Heart right ventricle (tissue), 16 donors: Measurements from ENCODE around the gene COBLL1. TPM values are rescaled to one million over a fixed set of nuclear protein-coding genes. Genes with fewer than 3 reads are reported as not detected.

Experiments used
- ATAC-seq, 8 donors: fragments of 200-7000 bp; cut with Tn5 transposase; one replicate each; pipeline ENCODE4 v1.9.1; 2020; ENCODE audit warnings: mild to moderate bottlenecking in 8 of 8, moderate library complexity in 8 of 8, moderate number of reproducible peaks in 1 of 8
- DNase-seq, 2 donors: peaks; one replicate each; pipeline ENCODE4 v3.0.0-alpha.2; 2020
- H3K27ac ChIP-seq, 10 donors: fragments of 200-600 bp; sonication (generic) in 2 of 10; one replicate each; pipeline versions ENCODE4 v1.5.0 to v1.8.0; 2020 to 2022; ENCODE audit warnings: mild to moderate bottlenecking in 3 of 10
- H3K27me3 ChIP-seq, 7 donors: fragments of 200-600 bp; one replicate each; pipeline ENCODE4 v1.8.0; 2021 to 2022; ENCODE audit warnings: mild to moderate bottlenecking in 2 of 7
- H3K36me3 ChIP-seq, 9 donors: fragments of 200-600 bp; sonication (generic) in 1 of 9; one replicate each; pipeline versions ENCODE4 v1.5.0 to v1.8.0; 2020 to 2022; ENCODE audit warnings: mild to moderate bottlenecking in 2 of 9
- H3K4me1 ChIP-seq, 9 donors: fragments of 200-600 bp; sonication (generic) in 1 of 9; one replicate each; pipeline versions ENCODE4 v1.5.0 to v1.8.0; 2020 to 2022; ENCODE audit warnings: mild to moderate bottlenecking in 4 of 9
- H3K4me3 ChIP-seq, 10 donors: fragments of 200-600 bp; sonication (generic) in 2 of 10; one replicate each; pipeline versions ENCODE4 v1.5.0 to v1.8.0; 2020 to 2022; ENCODE audit warnings: mild to moderate bottlenecking in 7 of 10, moderate library complexity in 2 of 10
- H3K9me3 ChIP-seq, 11 donors: fragments of 200-600 bp in 10 of 11; sonication (generic) in 2 of 11; one replicate each; pipeline versions ENCODE4 v1.5.0 to v1.8.0; 2013 to 2022; ENCODE audit warnings: mild to moderate bottlenecking in 2 of 11, control low read depth in 1 of 11, moderate library complexity in 1 of 11
- CTCF ChIP-seq, 9 donors: fragments of 200-600 bp; sonication (generic) in 2 of 9; IDR thresholded peaks; one replicate each; pipeline versions ENCODE4 v1.5.0 to v1.8.0; 2021 to 2022; ENCODE audit warnings: antibody characterized with exemption in 9 of 9, mild to moderate bottlenecking in 5 of 9, moderate library complexity in 1 of 9
- WGBS, 2 donors: extraction: QIAGEN DNeasy Blood & Tissue Kit; methylation state at CpG; one replicate each; pipeline ENCODE4 v1.1.7; 2013; ENCODE audit warnings: inconsistent platforms in 1 of 2; 5-methylcytosine and 5-hydroxymethylcytosine counted together
- intact Hi-C, 10 donors: fragments of 100-400 bp; cut with DNase I; formaldehyde crosslinking; loops; one replicate each; pipeline versions ENCODE4 v1.11.1 to v1.14.2; 2022
- polyA plus RNA-seq, 2 donors: library from polyadenylated mRNA; stranded (reverse); fragments of 200-250 nt; gene quantifications; one replicate each; pipeline ENCODE4 v1.2.3, GENCODE V29; 2013
- total RNA-seq, 10 donors: library from RNA; stranded (reverse); fragmentation: NEBNext Ultra II Directional in 3 of 10; extraction: Animal tissue kit (Norgen Biotek cat#: 25700) in 3 of 10; gene quantifications; one replicate each; pipeline versions ENCODE4 v1.2.1 to v1.2.4, GENCODE V29; 2021 to 2023
- donor health status: Arrhythmogenic right ventricular cardiomyopathy.
- donor health status: ischemic (EF 13 %, LVEDD 7.1; RV severe dilation, severe dysfunction).
- donor health status: healthy with polysubstance abuse.
- donor health status: DM: no; HTN: yes; CAD: no.
- donor health status: DM: no; HTN: no; CAD: no.
- donor health status: ischemic (EF 25% LVEDD 6.9; RV normal size, moderate dysfunction).
- donor health status: ischemic (EF 25% LVEDD 5.7; RV mildly dilated, moderate dysfunction).
- donor health status: healthy.
- donor health status: DM: yes; HTN: yes; CAD: no.
- donor health status: Ischemic cardiomyopathy.
- donor health status: ischemic (EF 35%, LVEDD 5.7; RV mildly dilated, moderate dysfunction).
- donor health status: nonischemic (EF 11% LVEDD 7.7; RV severe dilation, severe dysfunction).
- donor health status: DM: yes; HTN: yes; CAD: no.
- donor health status: PGD.
- donor health status: ischemic (EF 29% LVEDD 5.4; RV normal size, mild dysfunction).
- donor health status: nonischemic (EF 23%, LVEDD 6.1; RV moderate dilation, normal function).

Gene COBLL1
- total and polyA plus RNA-seq, 12 donors: 5.0 to 20.5 (median 15.0) TPM

GRCh38 chr2:164737612-164738081 lies 104.0 kb downstream of the COBLL1 start:
- Histone ChIP-seq H3K27me3 (no peaks in the 10 kb centered on the region), H3K9me3 (no peaks in the 10 kb centered on the region), H3K27ac (peak overlapping the region in 1 of 10 donors; percentile 17), H3K4me3 (peak overlapping the region in 2 of 10 donors; percentile 3 to 13), H3K36me3 (peaks cover 0 to 3% (median 0%) of the 10 kb centered on the region in 9 donors), H3K4me1 (peaks cover 0 to 57% (median 20%) of the 10 kb centered on the region in 9 donors)
- TF ChIP-seq CTCF (IDR thresholded peaks at IDR 0.05): peak; percentile 42 to 92 (median 74)
- WGBS, 2 donors: 3 to 4% methylated on average over 9 of the region's 9 CpGs
- ATAC-seq (peak; percentile 41 to 89 (median 83)), DNase-seq (peak; percentile 27 to 54)
- intact Hi-C loops: loop anchor here (1.0 to 10.0 kb wide), 7 partner anchors 40 to 247 kb away; partner anchors contain the start of gene COBLL1 (in 5 of the 10)

GRCh38 chr2:164735309-164735919 lies 106.2 kb downstream of the COBLL1 start:
- intact Hi-C loops: loop anchor here in 7 of 10 donors (5.0 to 10.0 kb wide), 4 partner anchors 38 to 249 kb away; partner anchors contain the start of gene COBLL1 (in 5 of the 7)
- H3K4me3 ChIP-seq: no peak overlapping the region
- H3K27ac ChIP-seq: no peak overlapping the region
- DNase-seq (no peak), ATAC-seq (no peak)
- TF ChIP-seq CTCF (IDR thresholded peaks at IDR 0.05): no peak
- H3K36me3 ChIP-seq: peaks cover 0 to 1% (median 0%) of the 10 kb centered on the region in 9 donors
- WGBS, 2 donors: 59 to 66% methylated on average over 4 of the region's 4 CpGs
- no peaks in the 10 kb centered on the region for H3K27me3 ChIP-seq
- no peaks in the 10 kb centered on the region for H3K9me3 ChIP-seq
- H3K4me1 ChIP-seq: peaks cover 0 to 51% (median 20%) of the 10 kb centered on the region in 9 donors

GRCh38 chr2:164734196-164734595 lies 107.4 kb downstream of the COBLL1 start:
- Histone ChIP-seq H3K36me3 (peaks cover 0 to 7% (median 0%) of the 10 kb centered on the region in 9 donors), H3K27ac (no peak overlapping the region), H3K9me3 (no peaks in the 10 kb centered on the region), H3K27me3 (no peaks in the 10 kb centered on the region), H3K4me1 (peaks cover 0 to 39% (median 10%) of the 10 kb centered on the region in 9 donors), H3K4me3 (no peak overlapping the region)
- no peak for DNase-seq
- WGBS, 2 donors: 62% methylated on average over 3 of the region's 3 CpGs
- intact Hi-C loops: loop anchor here in 1 of 10 donors (10.0 kb wide), 1 partner anchor 251 kb away; no protein-coding TSS in a partner anchor
- ATAC-seq: no peak
- no peak for TF ChIP-seq CTCF (IDR thresholded peaks at IDR 0.05)

- intact Hi-C loops: no loop called here
- Histone ChIP-seq H3K4me3 (no peak overlapping the region), H3K4me1 (peaks cover 0 to 18% (median 14%) of the 10 kb centered on the region in 9 donors), H3K36me3 (peaks cover 0 to 23% (median 0%) of the 10 kb centered on the region in 9 donors), H3K9me3 (no peaks in the 10 kb centered on the region), H3K27me3 (no peaks in the 10 kb centered on the region), H3K27ac (no peak overlapping the region)
- no peak for ATAC-seq
- DNase-seq: no peak
- WGBS, 2 donors: 76 to 79% methylated on average over 3 of the region's 3 CpGs
- TF ChIP-seq CTCF (IDR thresholded peaks at IDR 0.05): no peak
These were observed 116.1 kb downstream of the COBLL1 start for GRCh38 chr2:164725542-164725941.
